Measurements from ENCODE around the gene HOXB5.

DNA sequence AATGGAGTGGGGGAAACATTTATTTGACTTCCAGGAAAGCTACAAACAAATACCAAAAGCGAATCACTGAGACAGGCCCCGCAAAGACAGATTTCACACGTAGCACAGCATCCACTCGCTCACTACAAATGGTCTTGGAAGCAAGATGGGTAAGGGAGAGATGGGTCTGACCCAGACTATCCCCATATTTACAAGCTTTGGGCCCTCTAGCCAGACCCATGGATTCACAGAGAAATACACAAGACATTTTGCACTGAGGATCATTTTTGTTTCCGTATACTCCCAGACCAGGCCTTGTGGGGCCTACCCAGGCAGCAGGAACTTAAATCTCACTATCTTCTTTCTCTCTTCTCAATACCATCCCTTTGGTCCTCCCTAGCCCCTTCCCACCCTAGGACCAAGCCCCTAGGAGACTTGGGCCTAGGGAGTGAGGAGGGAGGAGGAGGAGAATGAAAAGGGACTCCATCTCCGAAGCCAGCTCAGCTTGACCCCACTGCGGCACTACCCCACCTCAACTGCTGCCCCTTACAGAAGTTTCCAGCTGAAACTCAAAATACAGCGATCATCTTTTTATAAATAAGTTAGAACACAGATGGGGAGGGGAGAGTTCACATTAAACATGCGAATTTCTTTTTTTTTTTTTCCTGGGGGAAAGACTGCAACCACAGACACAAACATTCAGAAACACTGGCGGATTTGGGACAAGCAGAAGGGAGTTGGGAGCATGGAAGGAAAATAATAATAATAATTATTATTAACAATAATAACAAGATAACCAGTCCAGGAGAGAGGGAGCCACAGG, 2.1 kb downstream of the HOXB5 start:
- TF ChIP-seq, protein P1, sequence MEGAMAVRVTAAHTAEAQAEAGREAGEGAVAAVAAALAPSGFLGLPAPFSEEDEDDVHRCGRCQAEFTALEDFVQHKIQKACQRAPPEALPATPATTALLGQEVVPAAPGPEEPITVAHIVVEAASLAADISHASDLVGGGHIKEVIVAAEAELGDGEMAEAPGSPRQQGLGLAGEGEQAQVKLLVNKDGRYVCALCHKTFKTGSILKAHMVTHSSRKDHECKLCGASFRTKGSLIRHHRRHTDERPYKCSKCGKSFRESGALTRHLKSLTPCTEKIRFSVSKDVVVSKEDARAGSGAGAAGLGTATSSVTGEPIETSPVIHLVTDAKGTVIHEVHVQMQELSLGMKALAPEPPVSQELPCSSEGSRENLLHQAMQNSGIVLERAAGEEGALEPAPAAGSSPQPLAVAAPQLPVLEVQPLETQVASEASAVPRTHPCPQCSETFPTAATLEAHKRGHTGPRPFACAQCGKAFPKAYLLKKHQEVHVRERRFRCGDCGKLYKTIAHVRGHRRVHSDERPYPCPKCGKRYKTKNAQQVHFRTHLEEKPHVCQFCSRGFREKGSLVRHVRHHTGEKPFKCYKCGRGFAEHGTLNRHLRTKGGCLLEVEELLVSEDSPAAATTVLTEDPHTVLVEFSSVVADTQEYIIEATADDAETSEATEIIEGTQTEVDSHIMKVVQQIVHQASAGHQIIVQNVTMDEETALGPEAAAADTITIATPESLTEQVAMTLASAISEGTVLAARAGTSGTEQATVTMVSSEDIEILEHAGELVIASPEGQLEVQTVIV (IDR thresholded peaks at IDR 0.05; ENCODE audit: borderline replicate concordance, partially characterized antibody): no peak
- TF ChIP-seq, protein P2, sequence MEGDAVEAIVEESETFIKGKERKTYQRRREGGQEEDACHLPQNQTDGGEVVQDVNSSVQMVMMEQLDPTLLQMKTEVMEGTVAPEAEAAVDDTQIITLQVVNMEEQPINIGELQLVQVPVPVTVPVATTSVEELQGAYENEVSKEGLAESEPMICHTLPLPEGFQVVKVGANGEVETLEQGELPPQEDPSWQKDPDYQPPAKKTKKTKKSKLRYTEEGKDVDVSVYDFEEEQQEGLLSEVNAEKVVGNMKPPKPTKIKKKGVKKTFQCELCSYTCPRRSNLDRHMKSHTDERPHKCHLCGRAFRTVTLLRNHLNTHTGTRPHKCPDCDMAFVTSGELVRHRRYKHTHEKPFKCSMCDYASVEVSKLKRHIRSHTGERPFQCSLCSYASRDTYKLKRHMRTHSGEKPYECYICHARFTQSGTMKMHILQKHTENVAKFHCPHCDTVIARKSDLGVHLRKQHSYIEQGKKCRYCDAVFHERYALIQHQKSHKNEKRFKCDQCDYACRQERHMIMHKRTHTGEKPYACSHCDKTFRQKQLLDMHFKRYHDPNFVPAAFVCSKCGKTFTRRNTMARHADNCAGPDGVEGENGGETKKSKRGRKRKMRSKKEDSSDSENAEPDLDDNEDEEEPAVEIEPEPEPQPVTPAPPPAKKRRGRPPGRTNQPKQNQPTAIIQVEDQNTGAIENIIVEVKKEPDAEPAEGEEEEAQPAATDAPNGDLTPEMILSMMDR (IDR thresholded peaks at IDR 0.05 in 2 of 3, conservative IDR thresholded peaks at IDR 0.05 in 1 of 3; ENCODE audit: control insufficient read depth in 2 of 3, extremely low read depth in 1 of 3, insufficient read depth in 1 of 3, low read depth in 3 of 3, low read length in 3 of 3): no peak
- no peak for TF ChIP-seq CHD1 (IDR thresholded peaks at IDR 0.05; ENCODE audit: low read depth, low read length)
- TF ChIP-seq, protein P3, sequence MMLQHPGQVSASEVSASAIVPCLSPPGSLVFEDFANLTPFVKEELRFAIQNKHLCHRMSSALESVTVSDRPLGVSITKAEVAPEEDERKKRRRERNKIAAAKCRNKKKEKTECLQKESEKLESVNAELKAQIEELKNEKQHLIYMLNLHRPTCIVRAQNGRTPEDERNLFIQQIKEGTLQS (IDR thresholded peaks at IDR 0.05; ENCODE audit: borderline replicate concordance, extremely low read depth, low read depth, low read length): no peak
- TF ChIP-seq, protein P4, sequence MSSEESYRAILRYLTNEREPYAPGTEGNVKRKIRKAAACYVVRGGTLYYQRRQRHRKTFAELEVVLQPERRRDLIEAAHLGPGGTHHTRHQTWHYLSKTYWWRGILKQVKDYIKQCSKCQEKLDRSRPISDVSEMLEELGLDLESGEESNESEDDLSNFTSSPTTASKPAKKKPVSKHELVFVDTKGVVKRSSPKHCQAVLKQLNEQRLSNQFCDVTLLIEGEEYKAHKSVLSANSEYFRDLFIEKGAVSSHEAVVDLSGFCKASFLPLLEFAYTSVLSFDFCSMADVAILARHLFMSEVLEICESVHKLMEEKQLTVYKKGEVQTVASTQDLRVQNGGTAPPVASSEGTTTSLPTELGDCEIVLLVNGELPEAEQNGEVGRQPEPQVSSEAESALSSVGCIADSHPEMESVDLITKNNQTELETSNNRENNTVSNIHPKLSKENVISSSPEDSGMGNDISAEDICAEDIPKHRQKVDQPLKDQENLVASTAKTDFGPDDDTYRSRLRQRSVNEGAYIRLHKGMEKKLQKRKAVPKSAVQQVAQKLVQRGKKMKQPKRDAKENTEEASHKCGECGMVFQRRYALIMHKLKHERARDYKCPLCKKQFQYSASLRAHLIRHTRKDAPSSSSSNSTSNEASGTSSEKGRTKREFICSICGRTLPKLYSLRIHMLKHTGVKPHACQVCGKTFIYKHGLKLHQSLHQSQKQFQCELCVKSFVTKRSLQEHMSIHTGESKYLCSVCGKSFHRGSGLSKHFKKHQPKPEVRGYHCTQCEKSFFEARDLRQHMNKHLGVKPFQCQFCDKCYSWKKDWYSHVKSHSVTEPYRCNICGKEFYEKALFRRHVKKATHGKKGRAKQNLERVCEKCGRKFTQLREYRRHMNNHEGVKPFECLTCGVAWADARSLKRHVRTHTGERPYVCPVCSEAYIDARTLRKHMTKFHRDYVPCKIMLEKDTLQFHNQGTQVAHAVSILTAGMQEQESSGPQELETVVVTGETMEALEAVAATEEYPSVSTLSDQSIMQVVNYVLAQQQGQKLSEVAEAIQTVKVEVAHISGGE (CRISPR knock-in tag; IDR thresholded peaks at IDR 0.05): no peak
- no peak for TF ChIP-seq NFIC (IDR thresholded peaks at IDR 0.05; ENCODE audit: low read depth, low read length)
- TF ChIP-seq ZZZ3 (IDR thresholded peaks at IDR 0.05; ENCODE audit: control insufficient read depth, insufficient read length, low read depth): no peak
- no peak for TF ChIP-seq POLR2AphosphoS5 (IDR thresholded peaks at IDR 0.05; ENCODE audit: low read length)
- TF ChIP-seq EGR1 (IDR thresholded peaks at IDR 0.05; ENCODE audit: borderline replicate concordance in 1 of 2, low read depth in 2 of 2, low read length in 2 of 2): no peak

Measured in GM12878 (cell line).